RWPE2 (cell line): ENCODE data around the gene ENDOU.

Source experiments
- ATAC-seq: fragments of 200-7000 bp; cut with Tn5 transposase; 3 replicates; pipeline ENCODE4 v1.9.1; 2021; ENCODE audit warnings: low read depth
- DNase-seq: peaks from one replicate; pipeline ENCODE4 v3.0.0-alpha.2; 2020; ENCODE audit warnings: low spot score
- H3K27ac ChIP-seq: fragments of 450-650 bp; 2 replicates; pipeline ENCODE4 v1.5.1; 2017; ENCODE audit warnings: mild to moderate bottlenecking; ENCODE audit not compliant: poor library complexity, severe bottlenecking
- H3K27me3 ChIP-seq: fragments of 250-450 bp; sonication (Bioruptor Pico); 2 replicates; pipeline ENCODE4 v1.5.1; 2021; ENCODE audit warnings: mild to moderate bottlenecking, moderate library complexity; ENCODE audit not compliant: insufficient read depth, poor library complexity, severe bottlenecking
- H3K36me3 ChIP-seq: fragments of 250-450 bp; sonication (Bioruptor Pico); 2 replicates; pipeline ENCODE4 v1.5.1; 2020; ENCODE audit warnings: low read depth, mild to moderate bottlenecking, moderate library complexity
- H3K4me1 ChIP-seq: fragments of 250-450 bp; sonication (Bioruptor Pico); 2 replicates; pipeline ENCODE4 v1.5.1; 2021; ENCODE audit warnings: mild to moderate bottlenecking, moderate library complexity; ENCODE audit not compliant: insufficient read depth, poor library complexity, severe bottlenecking
- H3K4me3 ChIP-seq: fragments of 250-450 bp; sonication (Bioruptor Pico); 2 replicates; pipeline ENCODE4 v1.5.1; 2021; ENCODE audit warnings: mild to moderate bottlenecking, moderate library complexity; ENCODE audit not compliant: severe bottlenecking
- H3K9me3 ChIP-seq: fragments of 250-450 bp; sonication (Bioruptor Pico); 2 replicates; pipeline ENCODE4 v1.5.1; 2021; ENCODE audit warnings: mild to moderate bottlenecking, moderate library complexity; ENCODE audit not compliant: severe bottlenecking
- CTCF ChIP-seq: fragments of 450-650 bp; IDR thresholded peaks from one replicate; pipeline ENCODE4 v1.5.1; 2017; ENCODE audit warnings: mild to moderate bottlenecking, moderate library complexity; ENCODE audit not compliant: poor library complexity, severe bottlenecking

Gene ENDOU

GRCh38 chr12:47709671-47710070, 15.6 kb downstream of the ENDOU start:
- Histone ChIP-seq H3K27ac (no peak overlapping the region), H3K4me1 (peaks cover 11% of the 10 kb centered on the region), H3K27me3 (no peaks in the 10 kb centered on the region), H3K36me3 (no peaks in the 10 kb centered on the region), H3K9me3 (no peaks in the 10 kb centered on the region), H3K4me3 (no peak overlapping the region)
- no peak for DNase-seq
- no peak for TF ChIP-seq CTCF
- ATAC-seq = no peak

GRCh38 chr12:47709237-47709636, 16.1 kb downstream of the ENDOU start:
- ATAC-seq = no peak
- H3K36me3 ChIP-seq = no peaks in the 10 kb centered on the region
- H3K27me3 ChIP-seq = no peaks in the 10 kb centered on the region
- no peak overlapping the region for H3K4me3 ChIP-seq
- DNase-seq = no peak
- peaks cover 11% of the 10 kb centered on the region for H3K4me1 ChIP-seq
- H3K27ac ChIP-seq = no peak overlapping the region
- TF ChIP-seq CTCF = no peak
- H3K9me3 ChIP-seq = no peaks in the 10 kb centered on the region

GRCh38 chr12:47707905-47708543, 17.3 kb downstream of the ENDOU start:
- Histone ChIP-seq H3K4me1 (peaks cover 11% of the 10 kb centered on the region), H3K36me3 (peaks cover under 1% of the 10 kb centered on the region), H3K4me3 (no peak overlapping the region), H3K27me3 (no peaks in the 10 kb centered on the region), H3K27ac (no peak overlapping the region), H3K9me3 (no peaks in the 10 kb centered on the region)
- no peak for TF ChIP-seq CTCF
- no peak for ATAC-seq
- no peak for DNase-seq

- H3K4me1 ChIP-seq = peaks cover 11% of the 10 kb centered on the region
- H3K9me3 ChIP-seq = no peaks in the 10 kb centered on the region
- peaks cover 7% of the 10 kb centered on the region for H3K36me3 ChIP-seq
- no peaks in the 10 kb centered on the region for H3K27me3 ChIP-seq
- ATAC-seq = no peak
- H3K4me3 ChIP-seq = no peak overlapping the region
- no peak for TF ChIP-seq CTCF
- no peak for DNase-seq
- H3K27ac ChIP-seq = no peak overlapping the region
Observed at GRCh38 chr12:47707355-47707754, 17.9 kb downstream of the ENDOU start.
